Activated T-helper 17 cell treated with anti-CD3 and anti-CD28 coated beads, Interleukin-2, amount 50 U/mL, for 72 hours (primary cell): ENCODE data around the gene PABPN1. TPM values are rescaled to one million over a fixed set of nuclear protein-coding genes. Genes with fewer than 3 reads are reported as not detected.
A peak's percentile ranks its signal among the peaks of the same experiment; 100 is the strongest.

ENCODE experiments used
- ATAC-seq: fragments of 150-1000 bp; cut with Tn5 transposase; replicated peaks from 2 replicates; pipeline ENCODE4 v1.10.0; 2021; ENCODE audit warnings: mild to moderate bottlenecking, moderate library complexity
- H3K27ac Mint-ChIP-seq: one replicate; pipeline ENCODE4 v1.8.0; 2022; ENCODE audit warnings: mixed read lengths
- H3K27me3 Mint-ChIP-seq: one replicate; pipeline ENCODE4 v1.8.0; 2022; ENCODE audit warnings: mixed read lengths
- H3K36me3 Mint-ChIP-seq: one replicate; pipeline ENCODE4 v1.8.0; 2022; ENCODE audit warnings: low read depth, mild to moderate bottlenecking, mixed read lengths
- H3K4me1 Mint-ChIP-seq: one replicate; pipeline ENCODE4 v1.8.0; 2022; ENCODE audit warnings: mixed read lengths
- H3K4me3 Mint-ChIP-seq: one replicate; pipeline ENCODE4 v1.8.0; 2022; ENCODE audit warnings: mild to moderate bottlenecking, mixed read lengths
- H3K9me3 Mint-ChIP-seq: one replicate; pipeline ENCODE4 v1.8.0; 2022; ENCODE audit warnings: mixed read lengths
- total RNA-seq, 2 donors: library from RNA; stranded (reverse); gene quantifications; one replicate each; pipeline ENCODE4 v1.2.3, GENCODE V29; 2022

The PABPN1 gene
- total RNA-seq, 2 donors from 2014 or later, result 163 to 239 TPM

DNA sequence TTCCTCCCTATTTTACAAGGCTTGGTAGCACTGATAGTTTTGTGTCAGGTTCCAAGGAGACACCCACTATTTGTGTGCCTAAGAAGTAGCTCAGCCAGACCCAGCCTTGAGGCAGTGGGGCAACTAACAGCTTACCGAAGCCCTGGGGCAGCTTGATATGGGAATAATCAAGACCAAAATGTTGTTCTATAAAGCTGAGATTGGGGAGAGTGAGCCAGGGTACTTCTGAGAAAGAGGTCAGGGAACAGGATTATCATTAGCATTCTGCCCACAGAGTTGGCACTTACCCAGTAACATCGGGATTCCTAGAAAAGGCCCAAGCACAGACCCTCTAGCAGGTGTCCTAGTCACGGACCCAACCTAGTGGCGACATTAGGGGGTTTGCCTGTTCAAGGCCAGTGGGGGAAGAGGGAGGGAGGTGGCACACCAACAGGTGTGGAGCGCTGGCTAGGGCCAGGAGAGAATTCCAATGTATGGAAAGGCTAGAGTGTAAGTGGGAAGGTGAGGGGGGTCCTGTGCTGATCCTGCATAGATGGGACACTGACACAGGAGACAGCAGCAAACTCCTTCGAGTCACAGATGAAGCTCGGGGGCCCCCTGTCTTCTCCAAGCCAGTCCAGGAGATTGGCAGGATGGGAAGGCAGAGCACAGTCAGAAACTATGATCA lies 23.5 kb upstream of the PABPN1 start:
- Mint-ChIP-seq H3K4me3 (no peak overlapping the region), H3K9me3 (no peaks in the 10 kb centered on the region), H3K27me3 (no peaks in the 10 kb centered on the region), H3K27ac (no peak overlapping the region), H3K36me3 (peaks cover 71% of the 10 kb centered on the region), H3K4me1 (peaks cover 5% of the 10 kb centered on the region)
- no peak for ATAC-seq

- no peak for ATAC-seq
- H3K4me3 Mint-ChIP-seq, result peak overlapping the region; percentile 96
- H3K4me1 Mint-ChIP-seq, result peaks cover 10% of the 10 kb centered on the region
- H3K9me3 Mint-ChIP-seq, result no peaks in the 10 kb centered on the region
- H3K27ac Mint-ChIP-seq, result peak overlapping the region; percentile 76
- no peaks in the 10 kb centered on the region for H3K27me3 Mint-ChIP-seq
- peaks cover 74% of the 10 kb centered on the region for H3K36me3 Mint-ChIP-seq
Measured at GRCh38 chr14:23299211-23299957, 21.9 kb upstream of the PABPN1 start.

DNA sequence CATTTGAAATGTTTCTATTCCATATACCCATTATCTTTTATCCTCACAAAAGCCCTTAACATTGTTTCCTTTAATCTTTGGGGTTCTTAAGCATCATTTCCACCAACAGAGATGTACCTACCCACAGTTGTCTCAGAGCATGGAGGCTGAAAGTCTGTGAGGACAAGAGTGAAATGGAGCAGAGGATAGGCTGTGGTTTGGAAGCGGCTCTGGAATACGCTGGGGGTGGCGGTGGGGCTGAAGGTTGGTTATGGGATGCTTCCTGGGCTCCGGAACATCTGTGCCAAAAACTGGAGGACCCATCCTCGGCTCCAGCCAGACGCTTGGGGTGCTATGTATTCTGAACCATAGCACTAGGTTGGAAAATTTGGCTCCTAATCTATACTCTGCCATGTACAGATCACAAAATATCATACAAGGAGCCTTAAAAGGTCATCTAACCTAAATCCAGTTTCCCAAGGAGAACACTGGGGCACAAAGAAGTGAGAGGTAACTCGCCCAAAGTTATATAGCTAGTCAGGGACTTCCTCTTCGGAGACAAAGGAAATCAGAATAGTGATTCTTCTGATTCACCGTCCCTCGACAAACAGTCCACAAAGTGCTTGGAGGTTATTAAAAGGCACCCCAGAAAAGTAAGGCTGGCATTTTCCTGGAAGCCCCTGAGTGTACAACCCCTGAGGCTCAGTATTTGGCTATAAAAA lies 21.1 kb upstream of the PABPN1 start:
- Mint-ChIP-seq H3K9me3 (no peaks in the 10 kb centered on the region), H3K36me3 (peaks cover 72% of the 10 kb centered on the region), H3K27me3 (no peaks in the 10 kb centered on the region), H3K27ac (peak overlapping the region; percentile 93), H3K4me3 (peak overlapping the region; percentile 96), H3K4me1 (peaks cover 10% of the 10 kb centered on the region)
- no peak for ATAC-seq

GRCh38 chr14:23300687-23301223 lies 20.5 kb upstream of the PABPN1 start:
- no peak for ATAC-seq
- peak overlapping the region; percentile 96 for H3K4me3 Mint-ChIP-seq
- no peaks in the 10 kb centered on the region for H3K9me3 Mint-ChIP-seq
- H3K36me3 Mint-ChIP-seq, result peaks cover 66% of the 10 kb centered on the region
- H3K27me3 Mint-ChIP-seq, result peaks cover under 1% of the 10 kb centered on the region
- peaks cover 10% of the 10 kb centered on the region for H3K4me1 Mint-ChIP-seq
- H3K27ac Mint-ChIP-seq, result peak overlapping the region; percentile 93

DNA sequence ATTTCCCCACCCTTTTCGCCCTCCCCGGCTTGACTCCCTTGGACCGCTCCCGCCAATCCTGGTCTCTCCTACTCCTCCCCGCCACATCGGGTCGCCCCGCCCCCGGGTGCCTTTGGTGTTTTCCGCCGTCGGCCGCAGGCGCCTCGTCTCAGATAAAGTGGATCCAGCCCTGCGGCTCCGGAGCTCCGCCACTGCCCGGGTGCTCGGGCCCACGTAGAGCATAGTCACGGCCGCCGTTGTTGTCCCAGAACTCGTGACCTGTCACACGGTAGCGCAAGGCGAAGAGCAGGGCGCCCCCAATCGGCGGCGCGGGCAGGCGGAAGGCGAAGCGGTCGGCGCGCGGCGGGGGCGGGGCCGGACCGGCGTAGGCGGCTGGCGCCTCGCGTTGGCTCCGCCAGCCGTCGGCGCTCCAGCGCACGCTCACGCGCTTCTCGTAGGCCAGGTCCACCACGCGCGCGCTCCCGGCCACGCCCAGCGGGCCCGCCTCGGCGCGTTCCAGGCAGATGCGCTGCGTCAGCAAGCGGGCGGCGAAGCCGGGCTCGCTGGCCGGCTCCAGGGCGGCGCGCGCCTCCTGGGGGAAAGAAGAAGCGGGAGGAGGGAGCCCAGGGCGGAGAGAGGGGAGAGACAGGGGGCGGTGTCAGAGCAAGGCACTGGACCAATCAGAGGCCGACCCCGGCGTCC lies 19.8 kb upstream of the PABPN1 start:
- H3K9me3 Mint-ChIP-seq, result no peaks in the 10 kb centered on the region
- peak; percentile 81 for ATAC-seq
- H3K27ac Mint-ChIP-seq, result peak overlapping the region; percentile 93
- peaks cover 6% of the 10 kb centered on the region for H3K27me3 Mint-ChIP-seq
- peak overlapping the region; percentile 96 for H3K4me3 Mint-ChIP-seq
- H3K4me1 Mint-ChIP-seq, result peaks cover 10% of the 10 kb centered on the region
- H3K36me3 Mint-ChIP-seq, result peaks cover 60% of the 10 kb centered on the region

DNA sequence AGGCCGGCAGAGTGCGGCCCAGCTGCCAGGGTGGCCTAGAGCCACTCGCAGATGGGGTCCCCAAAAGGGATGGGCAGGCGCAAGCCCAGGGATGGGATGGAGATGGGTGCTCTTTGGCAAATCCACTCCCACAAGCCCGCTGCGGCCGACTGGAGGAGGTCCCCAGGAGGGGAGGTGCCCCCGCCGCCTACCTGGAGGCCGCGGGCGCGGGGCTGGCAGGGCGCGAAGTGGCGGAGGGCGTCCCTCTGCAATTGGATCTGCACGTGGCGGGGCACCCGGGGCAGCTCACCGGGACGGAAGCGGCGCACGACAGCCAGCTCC lies 19.3 kb upstream of the PABPN1 start:
- peaks cover 10% of the 10 kb centered on the region for H3K4me1 Mint-ChIP-seq
- no peaks in the 10 kb centered on the region for H3K9me3 Mint-ChIP-seq
- peak overlapping the region; percentile 93 for H3K27ac Mint-ChIP-seq
- H3K36me3 Mint-ChIP-seq, result peaks cover 55% of the 10 kb centered on the region
- peak overlapping the region; percentile 96 for H3K4me3 Mint-ChIP-seq
- H3K27me3 Mint-ChIP-seq, result peaks cover 6% of the 10 kb centered on the region
- ATAC-seq, result peak; percentile 15

DNA sequence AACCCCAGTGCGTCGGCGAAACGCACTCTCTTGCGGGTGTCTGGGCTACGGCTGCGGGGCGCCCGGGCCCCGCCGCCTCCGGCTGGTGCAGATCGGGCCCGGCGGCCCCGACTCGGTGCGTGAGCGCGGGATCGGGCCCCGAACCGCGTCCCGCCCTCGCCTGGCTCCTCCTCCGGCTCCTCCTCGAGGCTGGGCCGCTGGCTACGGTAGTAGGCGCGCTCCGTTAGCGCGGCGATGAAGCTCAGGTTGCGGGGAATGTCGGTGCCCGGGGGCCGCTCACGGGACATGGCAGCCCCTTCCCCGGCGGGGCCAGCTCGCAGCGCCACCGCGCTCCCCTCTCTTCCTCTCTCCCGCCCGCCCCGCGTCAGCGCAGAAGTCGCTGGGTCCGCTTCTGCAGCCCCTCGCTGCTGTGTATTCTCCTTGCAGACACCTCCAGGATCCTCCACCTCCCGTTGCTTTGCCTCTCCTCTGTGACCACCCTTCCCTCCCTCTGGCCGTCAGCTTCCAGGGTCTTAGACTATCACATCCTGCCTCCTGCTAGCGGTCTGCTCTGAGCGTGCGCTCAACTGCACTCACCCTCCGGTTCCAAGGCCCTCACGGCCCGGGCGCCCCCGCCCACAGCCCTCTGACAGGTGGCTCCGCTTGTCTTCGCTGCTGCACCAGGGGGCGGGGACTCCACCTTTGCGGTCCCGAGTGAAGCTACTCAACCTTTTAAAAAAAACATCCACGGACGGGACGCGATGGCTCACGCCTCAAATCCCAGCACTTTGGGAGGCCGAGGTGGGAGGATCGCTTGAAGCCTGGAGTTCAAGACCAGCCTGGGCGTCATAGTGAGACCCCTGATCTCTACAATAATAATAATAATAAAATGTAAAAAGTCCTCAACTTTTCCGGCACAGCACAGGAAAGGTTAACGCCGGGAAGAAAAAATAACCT lies 18.7 kb upstream of the PABPN1 start, which contains the start of gene PPP1R3E:
PPP1R3E (minus strand) TSS at position 570 of the 936 bp plus-strand sequence; CDS start at position 287, 283 bp downstream.
- H3K36me3 Mint-ChIP-seq, result peaks cover 49% of the 10 kb centered on the region
- peaks cover 10% of the 10 kb centered on the region for H3K4me1 Mint-ChIP-seq
- peak; percentile 57 for ATAC-seq
- peak within 1 kb of the TSS; percentile 96 for H3K27ac Mint-ChIP-seq
- H3K4me3 Mint-ChIP-seq, result peak within 1 kb of the TSS; percentile 96
- no peaks in the 10 kb centered on the region for H3K9me3 Mint-ChIP-seq
- H3K27me3 Mint-ChIP-seq, result peaks cover 12% of the 10 kb centered on the region

GRCh38 chr14:23306412-23307145 lies 14.7 kb upstream of the PABPN1 start, which contains the start of gene BCL2L2:
TSS of gene BCL2L2 (plus strand) at chr14:23306833. CDS start at chr14:23307768, 935 bp downstream.
- Mint-ChIP-seq H3K4me3 (no peak within 1 kb of the TSS), H3K27ac (no peak within 1 kb of the TSS)

DNA sequence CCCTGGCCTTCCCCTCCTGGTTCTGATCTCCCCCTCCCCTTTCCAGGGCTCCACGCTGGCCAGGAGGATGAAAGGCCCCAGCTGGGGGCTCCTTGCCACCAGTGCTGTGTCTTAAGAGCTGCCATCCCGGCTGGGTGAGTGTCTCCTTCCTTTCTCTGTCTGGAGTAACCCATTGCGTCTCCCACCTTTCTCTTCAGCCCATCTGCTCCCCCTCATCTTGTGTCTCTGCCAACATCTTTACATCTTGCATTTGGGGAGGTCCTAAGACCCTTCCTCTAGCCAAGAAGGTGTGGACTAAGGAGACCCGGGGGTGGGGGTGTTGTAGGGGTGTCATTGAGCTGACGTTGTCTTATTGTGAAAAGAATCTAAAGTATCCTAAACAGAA lies 14.1 kb upstream of the PABPN1 start:
- Mint-ChIP-seq H3K27ac (no peak overlapping the region), H3K27me3 (peaks cover 20% of the 10 kb centered on the region), H3K4me1 (peaks cover 5% of the 10 kb centered on the region), H3K9me3 (no peaks in the 10 kb centered on the region), H3K36me3 (peaks cover 8% of the 10 kb centered on the region), H3K4me3 (no peak overlapping the region)
- no peak for ATAC-seq

More at GRCh38 chr14:23306412-23307145, 14.7 kb upstream of the PABPN1 start, which contains the start of gene BCL2L2:
- no peaks in the 10 kb centered on the region for H3K9me3 Mint-ChIP-seq
- peaks cover 5% of the 10 kb centered on the region for H3K4me1 Mint-ChIP-seq
- H3K27me3 Mint-ChIP-seq, result peaks cover 20% of the 10 kb centered on the region
- H3K36me3 Mint-ChIP-seq, result peaks cover 8% of the 10 kb centered on the region
- no peak for ATAC-seq

DNA sequence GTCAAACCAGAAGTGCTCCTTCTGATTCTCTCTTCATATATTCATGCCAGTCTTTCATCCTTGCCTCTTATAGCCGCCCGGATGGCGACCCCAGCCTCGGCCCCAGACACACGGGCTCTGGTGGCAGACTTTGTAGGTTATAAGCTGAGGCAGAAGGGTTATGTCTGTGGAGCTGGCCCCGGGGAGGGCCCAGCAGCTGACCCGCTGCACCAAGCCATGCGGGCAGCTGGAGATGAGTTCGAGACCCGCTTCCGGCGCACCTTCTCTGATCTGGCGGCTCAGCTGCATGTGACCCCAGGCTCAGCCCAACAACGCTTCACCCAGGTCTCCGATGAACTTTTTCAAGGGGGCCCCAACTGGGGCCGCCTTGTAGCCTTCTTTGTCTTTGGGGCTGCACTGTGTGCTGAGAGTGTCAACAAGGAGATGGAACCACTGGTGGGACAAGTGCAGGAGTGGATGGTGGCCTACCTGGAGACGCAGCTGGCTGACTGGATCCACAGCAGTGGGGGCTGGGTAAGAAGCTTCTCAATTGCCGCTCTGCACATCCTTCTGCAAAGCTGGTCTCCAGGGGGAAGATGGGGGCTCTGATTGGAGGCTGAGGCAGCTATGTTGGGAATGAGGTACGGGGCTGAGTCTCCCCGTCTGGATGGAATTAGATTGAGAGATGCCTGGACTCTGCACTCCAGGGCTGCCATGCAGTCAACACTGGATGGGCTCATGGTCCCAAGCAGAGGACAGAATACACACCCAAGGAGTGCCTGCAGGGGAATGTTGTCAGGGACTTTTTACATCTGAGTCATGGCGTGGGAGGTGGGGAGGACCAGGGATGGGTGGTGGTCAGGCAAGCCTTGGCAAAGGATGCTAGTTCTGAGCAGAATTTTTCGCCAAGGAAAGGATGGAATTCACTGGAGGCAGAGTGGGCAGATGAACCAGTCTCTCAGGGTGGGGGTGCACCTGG lies 13.3 kb upstream of the PABPN1 start:
- Mint-ChIP-seq H3K27ac (peak overlapping the region; percentile 66), H3K4me3 (no peak overlapping the region), H3K36me3 (peaks cover 1% of the 10 kb centered on the region), H3K27me3 (peaks cover 20% of the 10 kb centered on the region), H3K9me3 (no peaks in the 10 kb centered on the region), H3K4me1 (peaks cover 5% of the 10 kb centered on the region)
- no peak for ATAC-seq

DNA sequence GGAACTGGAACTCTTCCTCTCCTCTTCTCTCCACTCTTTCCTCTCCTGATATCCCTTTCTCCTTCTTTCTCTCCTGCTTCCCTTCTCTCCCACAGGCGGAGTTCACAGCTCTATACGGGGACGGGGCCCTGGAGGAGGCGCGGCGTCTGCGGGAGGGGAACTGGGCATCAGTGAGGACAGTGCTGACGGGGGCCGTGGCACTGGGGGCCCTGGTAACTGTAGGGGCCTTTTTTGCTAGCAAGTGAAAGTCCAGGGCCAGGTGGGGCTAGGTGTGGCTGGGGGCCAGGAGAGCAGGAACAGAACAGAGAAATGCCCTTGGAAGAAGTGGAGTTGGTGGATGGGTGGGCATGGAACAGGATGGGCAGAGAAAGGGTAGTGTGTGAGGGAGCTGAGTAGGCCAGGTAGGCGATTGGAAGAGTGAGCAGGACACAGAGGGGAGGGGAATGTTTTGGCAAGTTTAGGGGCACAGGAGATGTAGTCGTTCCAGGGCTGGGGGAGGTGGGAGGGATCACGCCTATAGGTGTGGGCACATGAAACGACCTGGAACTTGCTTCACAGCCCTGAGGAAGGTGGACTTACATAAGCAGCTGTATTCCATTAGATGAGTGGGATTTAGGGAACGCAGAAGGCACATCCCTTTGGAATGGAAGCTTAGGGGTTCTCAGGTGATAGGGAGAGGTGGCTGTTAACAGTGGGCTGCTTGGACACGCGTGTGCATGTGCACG lies 12.4 kb upstream of the PABPN1 start:
- Mint-ChIP-seq H3K27me3 (peaks cover 20% of the 10 kb centered on the region), H3K4me3 (no peak overlapping the region), H3K36me3 (no peaks in the 10 kb centered on the region), H3K9me3 (no peaks in the 10 kb centered on the region), H3K27ac (peak overlapping the region; percentile 66), H3K4me1 (no peaks in the 10 kb centered on the region)
- no peak for ATAC-seq
